NB4 (cell line): Measurements from ENCODE around the gene MMRN2.
"Not testable (repeated sequence)": the region's sequence is repeated elsewhere in the genome, so short reads cannot be mapped to it uniquely, and the experiment has no call there.

Experiments used
- DNase-seq: peaks from one replicate; pipeline ENCODE4 v3.0.0; 2010; ENCODE audit warnings: low read depth
- H3K4me3 ChIP-seq: one replicate; pipeline ENCODE4 v1.5.1; 2011; ENCODE audit warnings: mild to moderate bottlenecking, low read depth, low read length, moderate library complexity
- MYC ChIP-seq: IDR thresholded peaks from 2 replicates; pipeline ENCODE4 v1.6.1; 2011; ENCODE audit warnings: low read depth, low read length
- POLR2A ChIP-seq: IDR thresholded peaks from 2 replicates; pipeline ENCODE4 v1.6.1; 2011; ENCODE audit warnings: mild to moderate bottlenecking; ENCODE audit not compliant: insufficient read length; ENCODE audit errors: extremely low read depth
- TF ChIP-seq, protein P1 (sequence below): IDR thresholded peaks from one replicate; pipeline ENCODE4 v1.5.1; 2012; ENCODE audit warnings: low read depth, low read length
- TF ChIP-seq, protein P2 (sequence below): IDR thresholded peaks from 2 replicates; pipeline ENCODE4 v1.6.1; 2011; ENCODE audit warnings: low read depth, low read length

MMRN2 gene

DNA sequence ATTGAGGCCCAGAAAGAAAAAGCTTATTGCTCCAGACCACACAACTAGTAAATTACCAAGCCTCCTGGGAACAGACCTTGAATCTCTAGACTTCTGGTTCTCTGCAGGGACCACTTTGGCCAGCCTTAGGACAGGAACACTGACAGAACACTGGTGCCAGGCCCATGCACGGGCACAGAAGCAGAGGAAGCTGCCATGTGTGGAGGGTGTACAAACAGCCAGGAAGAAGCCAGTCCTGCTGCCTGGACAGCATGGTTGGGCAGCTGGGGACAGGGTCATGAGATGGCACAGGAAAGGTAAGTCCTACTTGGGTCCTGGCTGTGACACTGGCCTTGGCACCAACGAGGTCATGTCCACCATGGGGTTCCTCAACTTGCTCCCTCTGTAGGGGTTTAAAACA is 19.2 kb downstream of the MMRN2 start:
- DNase-seq: no peak
- no peak overlapping the region for H3K4me3 ChIP-seq
- TF ChIP-seq, protein P1, sequence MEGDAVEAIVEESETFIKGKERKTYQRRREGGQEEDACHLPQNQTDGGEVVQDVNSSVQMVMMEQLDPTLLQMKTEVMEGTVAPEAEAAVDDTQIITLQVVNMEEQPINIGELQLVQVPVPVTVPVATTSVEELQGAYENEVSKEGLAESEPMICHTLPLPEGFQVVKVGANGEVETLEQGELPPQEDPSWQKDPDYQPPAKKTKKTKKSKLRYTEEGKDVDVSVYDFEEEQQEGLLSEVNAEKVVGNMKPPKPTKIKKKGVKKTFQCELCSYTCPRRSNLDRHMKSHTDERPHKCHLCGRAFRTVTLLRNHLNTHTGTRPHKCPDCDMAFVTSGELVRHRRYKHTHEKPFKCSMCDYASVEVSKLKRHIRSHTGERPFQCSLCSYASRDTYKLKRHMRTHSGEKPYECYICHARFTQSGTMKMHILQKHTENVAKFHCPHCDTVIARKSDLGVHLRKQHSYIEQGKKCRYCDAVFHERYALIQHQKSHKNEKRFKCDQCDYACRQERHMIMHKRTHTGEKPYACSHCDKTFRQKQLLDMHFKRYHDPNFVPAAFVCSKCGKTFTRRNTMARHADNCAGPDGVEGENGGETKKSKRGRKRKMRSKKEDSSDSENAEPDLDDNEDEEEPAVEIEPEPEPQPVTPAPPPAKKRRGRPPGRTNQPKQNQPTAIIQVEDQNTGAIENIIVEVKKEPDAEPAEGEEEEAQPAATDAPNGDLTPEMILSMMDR: no peak
- TF ChIP-seq, protein P2, sequence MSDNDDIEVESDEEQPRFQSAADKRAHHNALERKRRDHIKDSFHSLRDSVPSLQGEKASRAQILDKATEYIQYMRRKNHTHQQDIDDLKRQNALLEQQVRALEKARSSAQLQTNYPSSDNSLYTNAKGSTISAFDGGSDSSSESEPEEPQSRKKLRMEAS: no peak

DNA sequence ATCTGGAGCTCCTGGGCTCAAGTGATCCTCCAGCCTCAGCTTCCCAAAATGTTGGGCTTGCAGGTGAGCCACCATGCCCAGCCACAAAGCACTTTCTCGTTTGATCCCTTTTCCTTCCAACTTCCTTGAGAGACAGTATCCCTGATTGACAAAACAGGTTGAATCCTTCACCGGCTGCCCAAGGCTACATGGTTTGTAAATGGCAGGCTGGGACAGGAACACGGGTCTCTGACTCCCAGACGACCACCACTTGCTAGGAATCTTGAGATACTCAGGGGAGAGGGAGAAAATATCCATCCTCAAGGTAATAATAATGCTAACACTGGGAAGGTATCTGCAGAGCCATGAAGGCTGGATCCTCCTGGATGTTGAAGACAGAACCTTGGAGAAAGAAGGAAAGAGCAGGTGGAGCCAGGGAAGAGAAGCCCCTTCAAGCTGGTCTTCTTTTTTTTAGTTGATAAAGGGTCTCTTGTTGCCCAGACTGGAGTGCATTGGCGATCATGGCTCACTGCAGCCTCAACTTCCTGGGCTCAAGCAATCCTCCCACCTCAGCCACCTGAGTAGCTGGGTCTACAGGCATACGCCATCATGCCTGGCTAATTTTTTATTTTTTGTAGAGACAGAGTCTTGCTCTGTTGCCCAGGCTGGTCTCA is 19.8 kb downstream of the MMRN2 start:
- DNase-seq: no peak
- H3K4me3 ChIP-seq: no peak overlapping the region
- TF ChIP-seq, protein P1: no peak
- TF ChIP-seq POLR2A (no peak), MYC (no peak)
- TF ChIP-seq, protein P2: no peak

DNA sequence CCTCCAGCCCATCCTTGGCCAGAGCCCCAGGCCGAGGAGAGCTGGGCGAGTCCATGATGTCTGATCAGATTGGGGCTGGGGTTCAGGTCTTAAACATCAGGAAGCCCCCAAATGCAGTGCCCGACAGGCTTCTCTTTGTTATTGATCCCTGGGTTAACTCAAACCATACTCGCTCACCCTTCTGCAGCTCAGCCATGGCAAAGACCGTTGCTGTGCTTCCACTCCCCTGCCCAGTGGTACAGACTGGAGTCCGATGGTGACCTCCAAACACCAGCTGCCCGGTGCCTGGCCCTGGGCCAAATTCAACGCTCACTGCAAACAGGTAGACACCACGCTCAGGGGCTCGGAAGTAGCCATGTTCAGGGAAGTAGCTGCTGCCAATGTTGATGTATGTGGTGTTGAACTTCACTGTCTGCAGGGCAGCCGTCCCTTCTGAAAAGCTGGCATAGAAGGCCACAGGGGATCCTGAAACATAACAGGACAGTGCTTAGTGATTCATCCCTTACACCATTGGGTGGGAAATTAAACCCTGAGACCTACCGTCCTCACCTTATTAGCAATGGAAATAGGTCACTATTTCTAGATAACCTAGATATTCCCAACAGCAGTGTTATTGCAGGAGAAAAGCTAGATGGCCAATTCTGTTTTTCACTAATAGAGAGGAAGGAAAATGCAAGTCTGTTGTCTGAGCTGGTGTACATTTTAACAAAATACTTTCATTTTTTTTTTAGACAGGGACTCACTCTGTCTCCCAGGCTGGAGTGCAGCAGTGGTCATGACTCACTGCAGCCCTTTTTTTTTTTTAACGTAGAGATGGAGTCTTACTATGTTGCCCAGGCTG is 20.5 kb downstream of the MMRN2 start:
- no peak for DNase-seq
- no peak overlapping the region for H3K4me3 ChIP-seq
- TF ChIP-seq POLR2A (no peak), MYC (no peak)
- TF ChIP-seq, protein P1: no peak
- TF ChIP-seq, protein P2: no peak

DNA sequence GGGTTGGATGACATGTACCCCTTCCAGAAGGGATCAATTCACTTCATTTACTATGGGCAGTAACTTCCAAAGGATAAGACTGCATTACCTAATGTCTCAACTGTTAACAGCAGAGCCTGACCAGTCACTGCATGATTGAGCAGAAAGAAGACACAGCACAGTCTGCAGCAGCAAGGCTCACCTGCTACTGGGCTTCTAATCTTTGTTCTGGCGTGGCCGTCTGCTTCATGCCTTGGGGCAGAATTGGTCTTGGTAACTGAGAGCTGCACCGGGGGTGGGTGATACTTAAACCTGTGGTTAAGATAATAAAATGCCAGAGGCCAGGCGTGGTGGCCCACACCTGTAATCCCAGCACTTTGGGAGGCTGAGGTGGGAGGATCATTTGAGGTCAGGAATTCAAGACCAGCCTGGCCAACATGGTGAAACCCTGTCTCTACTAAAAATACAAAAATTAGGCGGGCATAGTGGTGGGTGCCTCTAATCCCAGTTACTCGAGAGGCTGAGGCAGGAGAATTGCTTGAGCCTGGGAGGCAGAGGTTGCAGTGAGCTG is 23.2 kb downstream of the MMRN2 start:
- DNase-seq, H3K4me3 ChIP-seq: not testable (repeated sequence)

DNA sequence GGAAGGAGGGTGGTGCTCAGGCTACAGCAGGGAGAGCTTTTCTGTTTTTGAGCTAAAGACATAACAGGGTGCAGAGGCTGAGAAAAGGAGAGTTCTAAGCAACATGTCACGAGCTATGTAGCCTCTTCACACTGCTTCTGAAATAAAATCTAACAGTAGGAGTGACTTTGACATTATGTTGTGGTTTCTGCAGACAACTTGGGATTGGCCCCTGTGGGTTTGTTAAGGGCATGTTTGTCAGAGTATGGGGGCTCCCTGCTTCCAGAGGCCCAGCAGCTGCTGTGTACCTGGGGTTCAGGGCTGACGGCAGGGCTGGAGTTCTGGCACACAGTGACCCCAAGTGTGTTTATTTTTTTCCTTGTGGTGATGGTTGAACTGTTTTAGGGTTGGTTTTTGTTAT is 24.7 kb downstream of the MMRN2 start:
- TF ChIP-seq POLR2A (no peak), MYC (no peak)
- TF ChIP-seq, protein P1: no peak
- TF ChIP-seq, protein P2: no peak
- DNase-seq: no peak
- no peak overlapping the region for H3K4me3 ChIP-seq

DNA sequence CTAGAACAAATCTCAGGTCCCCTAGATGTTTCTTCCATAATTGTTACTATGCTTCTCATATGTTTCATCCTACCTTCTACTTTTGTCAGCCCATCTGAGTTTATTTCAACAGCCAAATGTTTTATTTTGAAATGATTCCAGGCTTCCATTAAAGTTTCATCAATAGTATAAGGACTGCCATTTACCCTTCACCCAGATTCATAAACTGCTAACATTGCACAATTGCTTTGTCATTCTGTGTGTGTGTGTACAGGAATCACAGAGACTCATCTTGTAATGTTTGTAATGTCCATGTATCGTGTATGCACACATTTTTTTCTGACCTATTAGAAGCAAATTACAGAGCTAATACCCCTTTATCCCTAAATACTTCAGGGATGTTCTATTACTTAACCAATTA is 25.5 kb downstream of the MMRN2 start:
- TF ChIP-seq, protein P2: no peak
- TF ChIP-seq MYC: no peak
- TF ChIP-seq, protein P1: no peak
- no peak for TF ChIP-seq POLR2A
- H3K4me3 ChIP-seq: no peak overlapping the region
- DNase-seq: no peak
